ENCODE results near the gene QRICH1. TPM values are rescaled to one million over a fixed set of nuclear protein-coding genes. Genes with fewer than 3 reads are reported as not detected.
A peak's percentile ranks its signal among the peaks of the same experiment; 100 is the strongest.

Gene QRICH1
- total and polyA plus RNA-seq, 2 of the 13 experiments (the other 11 are each of a cell fraction or from before 2014, with no cell fraction given), result 52.6 to 102 TPM

- TF ChIP-seq SKIL (CRISPR knock-in tag; IDR thresholded peaks at IDR 0.05; ENCODE audit: borderline replicate concordance), result no peak
- TF ChIP-seq HIC2 (CRISPR knock-in tag; IDR thresholded peaks at IDR 0.05; ENCODE audit: low read depth), result no peak
- TF ChIP-seq ZNF772 (CRISPR knock-in tag; IDR thresholded peaks at IDR 0.05), result peak; percentile 92; the same call in 1 of the 2 replicates
- peak; percentile 69 for TF ChIP-seq TEAD3 (CRISPR knock-in tag; optimal IDR thresholded peaks at IDR 0.05; ENCODE audit: borderline replicate concordance)
- TF ChIP-seq KDM1A (CRISPR knock-in tag; IDR thresholded peaks at IDR 0.05), result no peak
- TF ChIP-seq THAP9 (CRISPR knock-in tag; IDR thresholded peaks at IDR 0.05; ENCODE audit: borderline replicate concordance), result peak; percentile 87
- 0 out of 2 replicates have a peak, but pooled peaks have one; percentile 60 for TF ChIP-seq GZF1 (CRISPR knock-in tag; IDR thresholded peaks at IDR 0.05)
- TF ChIP-seq HOXA7 (CRISPR knock-in tag; IDR thresholded peaks at IDR 0.05), result no peak
- no peak for TF ChIP-seq PRPF4 (IDR thresholded peaks at IDR 0.05; ENCODE audit: low read depth, low read length, poor library complexity, severe bottlenecking)
- TF ChIP-seq ZMAT5 (CRISPR knock-in tag; IDR thresholded peaks at IDR 0.05; ENCODE audit: borderline replicate concordance, low read depth), result no peak
- TF ChIP-seq ZNF784 (CRISPR knock-in tag; IDR thresholded peaks at IDR 0.05; ENCODE audit: borderline replicate concordance), result no peak; the same call in 1 of the 2 replicates
- peak; percentile 37 for TF ChIP-seq PHF5A (CRISPR knock-in tag; IDR thresholded peaks at IDR 0.05; ENCODE audit: low read depth, unreplicated experiment)
- peak; percentile 96 for TF ChIP-seq ARID4A (CRISPR knock-in tag; IDR thresholded peaks at IDR 0.05; ENCODE audit: borderline replicate concordance)
- peak; percentile 80; the same call in 1 of the 2 replicates for TF ChIP-seq ZNF253 (CRISPR knock-in tag; IDR thresholded peaks at IDR 0.05; ENCODE audit: borderline replicate concordance)
These were observed 65.0 kb downstream of the QRICH1 start, which contains the start of gene IMPDH2 (continued) for GRCh38 chr3:49028673-49029562.

Measured in HepG2 (cell line).